ENCODE data around the gene FAM167B. TPM values are rescaled to one million over a fixed set of nuclear protein-coding genes. Genes with fewer than 3 reads are reported as not detected.
"Not testable (repeated sequence)": the region's sequence is repeated elsewhere in the genome, so short reads cannot be mapped to it uniquely, and the experiment has no call there.

The FAM167B gene
- polyA plus RNA-seq, 12 donors = 3.2 to 5.1 (median 3.8) TPM; not detected in 2

DNA sequence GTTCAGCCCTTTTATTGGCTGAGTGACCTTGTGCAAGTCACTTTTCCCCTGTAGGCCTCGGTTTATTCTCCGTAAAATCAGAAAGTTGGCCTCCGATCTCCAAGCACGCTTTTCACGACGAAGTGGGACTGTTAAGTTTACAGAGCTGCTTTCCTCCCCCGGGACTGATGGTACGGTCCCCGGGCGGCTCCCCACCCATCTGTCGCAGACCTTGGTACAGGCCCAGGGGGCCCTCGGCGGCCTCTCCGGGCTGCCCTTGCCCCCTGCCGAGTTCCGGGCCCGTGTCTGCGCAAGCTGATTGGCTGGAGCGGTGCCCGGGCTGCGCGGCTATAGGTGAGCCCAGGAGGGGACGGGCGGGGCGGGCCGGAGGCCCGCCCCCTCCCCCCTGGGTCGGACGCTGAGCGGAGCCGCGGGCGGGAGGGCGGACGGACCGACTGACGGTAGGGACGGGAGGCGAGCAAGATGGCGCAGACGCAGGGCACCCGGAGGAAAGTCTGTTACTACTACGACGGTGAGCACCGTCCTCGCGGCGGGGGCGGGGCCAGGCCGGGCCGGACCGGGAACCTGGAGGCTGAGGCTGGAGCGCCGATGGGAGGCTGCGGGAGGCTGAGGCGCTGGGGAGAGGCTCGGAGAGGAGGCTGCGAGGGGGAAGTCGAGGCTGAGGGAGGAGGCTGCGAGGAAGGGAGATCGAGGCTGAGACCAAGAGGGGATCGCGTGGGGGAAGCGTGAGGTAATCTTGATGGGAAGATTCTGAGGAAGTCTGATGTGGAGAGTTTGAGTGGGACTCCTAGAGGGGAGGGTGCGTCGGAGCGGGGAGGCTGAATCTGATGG lies 44.9 kb downstream of the FAM167B start, which contains the start of gene HDAC1:
HDAC1 (plus strand) TSS at position 376 of the 831 bp plus-strand sequence; CDS start at position 463, 87 bp downstream.
- DNase-seq = peak; percentile 68

DNA sequence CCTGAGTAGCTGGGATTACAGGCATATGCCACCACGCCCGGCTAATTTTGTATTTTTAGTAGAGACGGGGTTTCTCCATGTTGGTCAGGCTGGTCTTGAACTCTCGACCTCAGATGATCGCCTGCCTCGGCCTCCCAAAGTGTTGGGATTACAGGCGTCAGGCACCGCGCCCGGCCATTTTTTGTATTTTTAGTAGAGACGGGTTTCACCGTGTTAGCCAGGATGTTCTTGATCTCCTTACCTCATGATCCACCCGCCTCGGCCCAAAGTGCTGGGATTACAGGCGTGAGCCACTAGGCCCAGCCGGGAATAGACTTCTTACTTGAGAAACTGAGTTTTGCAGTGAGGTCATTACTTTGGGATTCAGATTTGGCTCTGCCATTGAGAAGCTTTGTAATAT lies 51.2 kb downstream of the FAM167B start:
- not testable (repeated sequence) for DNase-seq

Other genes starting within 250 kb of the FAM167B start
- gene KHDRBS1, start 233.4 kb upstream of the FAM167B start, polyA plus RNA-seq (ENCODE audit: insufficient read length in 12 of 12) = 100 to 1,000 TPM in 11 of 12 donors, not detected in 1; 131 to 170 (median 142) TPM
- gene TMEM39B, start 174.3 kb upstream of the FAM167B start, polyA plus RNA-seq (ENCODE audit: insufficient read length in 12 of 12) = 10 to 100 TPM in 10 of 12 donors, 1 to 10 TPM in 1, not detected in 1; 7.2 to 21.3 (median 14.0) TPM
- gene KPNA6, start 139.2 kb upstream of the FAM167B start, polyA plus RNA-seq (ENCODE audit: insufficient read length in 12 of 12) = 10 to 100 TPM; 23.1 to 79.2 (median 29.4) TPM
- 100 to 1,000 TPM in 1 of 12 donors, 10 to 100 TPM in 11; 23.8 to 173 (median 35.3) TPM for gene TXLNA, start 67.5 kb upstream of the FAM167B start, polyA plus RNA-seq (ENCODE audit: insufficient read length in 12 of 12)
- 10 to 100 TPM in 11 of 12 donors, not detected in 1; 20.2 to 82.0 (median 42.3) TPM for gene CCDC28B, start 46.6 kb upstream of the FAM167B start, polyA plus RNA-seq (ENCODE audit: insufficient read length in 12 of 12)
- 1 to 10 TPM in 10 of 12 donors, not detected in 2; 2.4 to 4.9 (median 2.7) TPM for gene IQCC, start 41.6 kb upstream of the FAM167B start, polyA plus RNA-seq (ENCODE audit: insufficient read length in 12 of 12)
- 1 to 10 TPM in 2 of 12 donors, under 1 TPM in 8, not detected in 2; 0.17 to 1.3 (median 0.47) TPM for gene DCDC2B, start 38.1 kb upstream of the FAM167B start, polyA plus RNA-seq (ENCODE audit: insufficient read length in 12 of 12)
- 10 to 100 TPM in 4 of 12 donors, 1 to 10 TPM in 6, not detected in 2; 7.8 to 19.5 (median 9.4) TPM for gene TMEM234, start 24.9 kb upstream of the FAM167B start, polyA plus RNA-seq (ENCODE audit: insufficient read length in 12 of 12)
- gene EIF3I, start 24.8 kb upstream of the FAM167B start, polyA plus RNA-seq (ENCODE audit: insufficient read length in 12 of 12) = 100 to 1,000 TPM in 10 of 12 donors, 10 to 100 TPM in 1, not detected in 1; 71.5 to 178 (median 160) TPM
- gene LCK, start 4.0 kb downstream of the FAM167B start, polyA plus RNA-seq (ENCODE audit: insufficient read length in 12 of 12) = 1 to 10 TPM in 3 of 12 donors, under 1 TPM in 7, not detected in 2; 0.49 to 4.2 (median 0.69) TPM
- 10 to 100 TPM in 11 of 12 donors, not detected in 1; 34.9 to 80.1 (median 45.8) TPM for gene HDAC1, start 44.9 kb downstream of the FAM167B start, polyA plus RNA-seq (ENCODE audit: insufficient read length in 12 of 12)
- 100 to 1,000 TPM in 11 of 12 donors, not detected in 1; 125 to 326 (median 152) TPM for gene MARCKSL1, start 89.0 kb downstream of the FAM167B start, polyA plus RNA-seq (ENCODE audit: insufficient read length in 12 of 12)
- gene FAM229A, start 115.3 kb downstream of the FAM167B start, polyA plus RNA-seq (ENCODE audit: insufficient read length in 12 of 12) = 10 to 100 TPM in 1 of 12 donors, 1 to 10 TPM in 9, not detected in 2; 3.2 to 11.1 (median 4.3) TPM
- 1 to 10 TPM in 10 of 12 donors, not detected in 2; 1.2 to 6.5 (median 2.9) TPM for gene TSSK3, start 115.3 kb downstream of the FAM167B start, polyA plus RNA-seq (ENCODE audit: insufficient read length in 12 of 12)
- gene BSDC1, start 147.2 kb downstream of the FAM167B start, polyA plus RNA-seq (ENCODE audit: insufficient read length in 12 of 12) = 10 to 100 TPM in 11 of 12 donors, not detected in 1; 33.3 to 46.7 (median 41.6) TPM
- gene ZBTB8B, start 217.8 kb downstream of the FAM167B start, polyA plus RNA-seq (ENCODE audit: insufficient read length in 12 of 12) = under 1 TPM in 10 of 12 donors, not detected in 2; 0.07 to 0.25 (median 0.14) TPM